Body of pancreas (tissue), 4 donors: Measurements from ENCODE around the gene GLOD5.

ENCODE experiments used
- POLR2A ChIP-seq, 3 donors: fragments of 450-650 bp; IDR thresholded peaks; one replicate each; pipeline ENCODE4 v1.6.1; 2016; ENCODE audit warnings: antibody characterized with exemption in 3 of 3, mild to moderate bottlenecking in 2 of 3
- TF ChIP-seq, protein P1 (sequence below), 7 experiments: fragments of 450-650 bp in 4 of 7; fragments of 200-600 bp in 3 of 7; sonication (generic) in 3 of 7; IDR thresholded peaks; one replicate each; pipeline ENCODE4 v1.5.1; 2016 to 2019; ENCODE audit warnings: antibody characterized with exemption in 7 of 7

- TF ChIP-seq, protein P1, sequence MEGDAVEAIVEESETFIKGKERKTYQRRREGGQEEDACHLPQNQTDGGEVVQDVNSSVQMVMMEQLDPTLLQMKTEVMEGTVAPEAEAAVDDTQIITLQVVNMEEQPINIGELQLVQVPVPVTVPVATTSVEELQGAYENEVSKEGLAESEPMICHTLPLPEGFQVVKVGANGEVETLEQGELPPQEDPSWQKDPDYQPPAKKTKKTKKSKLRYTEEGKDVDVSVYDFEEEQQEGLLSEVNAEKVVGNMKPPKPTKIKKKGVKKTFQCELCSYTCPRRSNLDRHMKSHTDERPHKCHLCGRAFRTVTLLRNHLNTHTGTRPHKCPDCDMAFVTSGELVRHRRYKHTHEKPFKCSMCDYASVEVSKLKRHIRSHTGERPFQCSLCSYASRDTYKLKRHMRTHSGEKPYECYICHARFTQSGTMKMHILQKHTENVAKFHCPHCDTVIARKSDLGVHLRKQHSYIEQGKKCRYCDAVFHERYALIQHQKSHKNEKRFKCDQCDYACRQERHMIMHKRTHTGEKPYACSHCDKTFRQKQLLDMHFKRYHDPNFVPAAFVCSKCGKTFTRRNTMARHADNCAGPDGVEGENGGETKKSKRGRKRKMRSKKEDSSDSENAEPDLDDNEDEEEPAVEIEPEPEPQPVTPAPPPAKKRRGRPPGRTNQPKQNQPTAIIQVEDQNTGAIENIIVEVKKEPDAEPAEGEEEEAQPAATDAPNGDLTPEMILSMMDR (IDR thresholded peaks at IDR 0.05) = no peak
- TF ChIP-seq POLR2A (IDR thresholded peaks at IDR 0.05) = no peak
Measured at GRCh38 chrX:48713847-48714246, 47.7 kb upstream of the GLOD5 start.
